H1 (cell line): Measurements from ENCODE around the gene FRAT2.
"Not testable (repeated sequence)": the region's sequence is repeated elsewhere in the genome, so short reads cannot be mapped to it uniquely, and the experiment has no call there.

Experiments used
- POLR2A ChIP-seq, 2 experiments: IDR thresholded peaks; 1 replicate in 1 of 2; 2 replicates in 1 of 2; pipeline ENCODE4 v1.6.1; 2011; ENCODE audit warnings: low read depth in 2 of 2, low read length in 2 of 2, mild to moderate bottlenecking in 2 of 2; ENCODE audit errors: control extremely low read depth in 1 of 2
- TAF1 ChIP-seq: IDR thresholded peaks from 2 replicates; pipeline ENCODE4 v1.6.1; 2011; ENCODE audit warnings: mild to moderate bottlenecking, low read depth, low read length

GRCh38 chr10:97290576-97291356 lies 43.8 kb downstream of the FRAT2 start:
- not testable (repeated sequence) for TF ChIP-seq TAF1; POLR2A (IDR thresholded peaks at IDR 0.05; ENCODE audit: control extremely low read depth in 1 of 2, low read depth in 2 of 2, low read length in 2 of 2)
